Lower leg skin (tissue), 4 donors: ENCODE data around the gene TAF1C. TPM values are rescaled to one million over a fixed set of nuclear protein-coding genes. Genes with fewer than 3 reads are reported as not detected.

Source experiments
- DNase-seq, 2 donors: peaks; one replicate each; pipeline ENCODE4 v3.0.0-alpha.2; 2019; ENCODE audit warnings: low spot score in 2 of 2
- H3K4me3 ChIP-seq: fragments of 200-600 bp; sonication (generic); 2 replicates; pipeline ENCODE4 v1.5.1; 2017; ENCODE audit warnings: mild to moderate bottlenecking, low read depth; ENCODE audit not compliant: poor library complexity, severe bottlenecking
- CTCF ChIP-seq, 3 donors: fragments of 450-650 bp; IDR thresholded peaks; one replicate each; pipeline ENCODE4 v1.5.1; 2016; ENCODE audit warnings: antibody characterized with exemption in 3 of 3, mild to moderate bottlenecking in 3 of 3, moderate library complexity in 2 of 3
- POLR2A ChIP-seq, 2 donors: fragments of 450-650 bp; IDR thresholded peaks; one replicate each; pipeline ENCODE4 v1.6.1; 2016 to 2017; ENCODE audit warnings: antibody characterized with exemption in 2 of 2, mild to moderate bottlenecking in 1 of 2, moderate library complexity in 1 of 2
- WGBS, 2 donors: methylation state at CpG; one replicate each; pipeline ENCODE4 v1.1.5; 2018; 5-methylcytosine and 5-hydroxymethylcytosine counted together
- intact Hi-C: fragments of 100-400 bp; cut with DNase I; formaldehyde crosslinking; loops from one replicate; pipeline ENCODE4 v1.15.0; 2023; ENCODE audit warnings: low total_unique reads
- total RNA-seq, 4 donors: library from RNA; depleted of rRNA; stranded (reverse); fragments of >200 nt; gene quantifications; one replicate each; pipeline ENCODE4 v1.1.0, GENCODE V29; 2016

The TAF1C gene
- total RNA-seq, 4 donors from 2014 or later, result 35.8 to 41.8 (median 36.5) TPM

- intact Hi-C loops, result no loop called here
- TF ChIP-seq POLR2A (IDR thresholded peaks at IDR 0.05), result no peak
- TF ChIP-seq CTCF (IDR thresholded peaks at IDR 0.05), result no peak
- no peak overlapping the region for H3K4me3 ChIP-seq
- 75 to 78% methylated on average over 6 of the region's 6 CpGs for WGBS, 2 donors
- DNase-seq, result no peak
Observed at GRCh38 chr16:84139628-84140258, 47.1 kb downstream of the TAF1C start.

- TF ChIP-seq POLR2A (IDR thresholded peaks at IDR 0.05) (no peak), CTCF (IDR thresholded peaks at IDR 0.05) (no peak)
- WGBS, 2 donors, result 62 to 63% methylated on average over 14 of the region's 14 CpGs
- no peak overlapping the region for H3K4me3 ChIP-seq
- no peak for DNase-seq
- intact Hi-C loops, result no loop called here
Observed at GRCh38 chr16:84138824-84139627, 47.8 kb downstream of the TAF1C start.

GRCh38 chr16:84138500-84138823 is 48.4 kb downstream of the TAF1C start:
- intact Hi-C loops, result no loop called here
- no peak for TF ChIP-seq CTCF (IDR thresholded peaks at IDR 0.05)
- TF ChIP-seq POLR2A (IDR thresholded peaks at IDR 0.05), result no peak
- 54 to 60% methylated on average over 2 of the region's 2 CpGs for WGBS, 2 donors

GRCh38 chr16:84137769-84138357 is 49.0 kb downstream of the TAF1C start:
- intact Hi-C loops, result no loop called here
- 90 to 94% methylated on average over 7 of the region's 7 CpGs for WGBS, 2 donors
- TF ChIP-seq CTCF (IDR thresholded peaks at IDR 0.05) (no peak), POLR2A (IDR thresholded peaks at IDR 0.05) (no peak)
- no peak for DNase-seq
- no peak overlapping the region for H3K4me3 ChIP-seq

More at GRCh38 chr16:84138500-84138823, 48.4 kb downstream of the TAF1C start:
- no peak overlapping the region for H3K4me3 ChIP-seq
- no peak for DNase-seq

- WGBS, 2 donors, result 82 to 83% methylated on average over 8 of the region's 8 CpGs
- no peak overlapping the region for H3K4me3 ChIP-seq
- DNase-seq, result no peak
- TF ChIP-seq POLR2A (IDR thresholded peaks at IDR 0.05) (no peak), CTCF (IDR thresholded peaks at IDR 0.05) (no peak)
- intact Hi-C loops, result no loop called here
Observed at GRCh38 chr16:84137287-84137686, 49.6 kb downstream of the TAF1C start.
